H1 (cell line): ENCODE results near the gene PCYT2. TPM values are rescaled to one million over a fixed set of nuclear protein-coding genes. Genes with fewer than 3 reads are reported as not detected.

Experiments used
- CTBP2 ChIP-seq: IDR thresholded peaks from 2 replicates; pipeline ENCODE4 v1.7.0; 2011; ENCODE audit warnings: borderline replicate concordance, mild to moderate bottlenecking, moderate library complexity, mixed read lengths, low read length; ENCODE audit not compliant: insufficient read depth, insufficient read length
- GABPA ChIP-seq: IDR thresholded peaks from 2 replicates; pipeline ENCODE4 v1.6.1; 2011; ENCODE audit warnings: mild to moderate bottlenecking, low read length, moderate library complexity, borderline replicate concordance; ENCODE audit not compliant: insufficient read depth
- HDAC2 ChIP-seq, 2 experiments: fragments of 300-600 bp in 1 of 2; sonication (generic) in 1 of 2; IDR thresholded peaks; 2 replicates each; pipeline ENCODE4 v1.6.1; 2011 to 2012; ENCODE audit warnings: low read depth in 2 of 2, low read length in 2 of 2, mild to moderate bottlenecking in 2 of 2, moderate library complexity in 2 of 2, borderline replicate concordance in 1 of 2, inconsistent platforms in 1 of 2
- JUN ChIP-seq: IDR thresholded peaks from 2 replicates; pipeline ENCODE4 v1.6.1; 2011; ENCODE audit warnings: low read depth, mild to moderate bottlenecking, improper control_type of control experiment, low read length
- JUND ChIP-seq: IDR thresholded peaks from 2 replicates; pipeline ENCODE4 v1.6.1; 2011; ENCODE audit warnings: mild to moderate bottlenecking, improper control_type of control experiment, low read length
- KDM1A ChIP-seq: fragments of 200-600, 300-600 bp; sonication (generic); IDR thresholded peaks from 2 replicates; pipeline ENCODE4 v1.7.1; 2016; ENCODE audit warnings: mild to moderate bottlenecking, low read length, borderline replicate concordance
- KDM4A ChIP-seq: IDR thresholded peaks from one replicate; pipeline ENCODE4 v1.7.1; 2012; ENCODE audit warnings: low read depth, mild to moderate bottlenecking, moderate library complexity, low read length, inconsistent platforms; ENCODE audit not compliant: severe bottlenecking
- MAFK ChIP-seq: IDR thresholded peaks from 2 replicates; pipeline ENCODE4 v1.6.1; 2012; ENCODE audit warnings: low read depth, mild to moderate bottlenecking, improper control_type of control experiment, low read length
- NRF1 ChIP-seq: IDR thresholded peaks from 2 replicates; pipeline ENCODE4 v1.6.1; 2011; ENCODE audit warnings: mild to moderate bottlenecking, low read depth, low read length, improper control_type of control experiment
- POLR2AphosphoS5 ChIP-seq: IDR thresholded peaks from 2 replicates; pipeline ENCODE4 v1.6.1; 2011; ENCODE audit warnings: low read depth, low read length
- SIN3A ChIP-seq, 2 experiments: IDR thresholded peaks in 1 of 2; conservative IDR thresholded peaks in 1 of 2; 2 replicates each; pipeline ENCODE4 v1.6.1; 2011 to 2012; ENCODE audit warnings: low read length in 2 of 2, improper control_type of control experiment in 1 of 2, low read depth in 1 of 2, mild to moderate bottlenecking in 1 of 2
- SIX5 ChIP-seq: IDR thresholded peaks from 2 replicates; pipeline ENCODE4 v1.6.1; 2011; ENCODE audit warnings: mild to moderate bottlenecking, low read depth, low read length
- SP1 ChIP-seq: IDR thresholded peaks from 2 replicates; pipeline ENCODE4 v1.6.1; 2011; ENCODE audit warnings: low read depth, low read length
- SUZ12 ChIP-seq: fragments of 200-600 bp; sonication (generic); IDR thresholded peaks from 2 replicates; pipeline ENCODE4 v1.6.1; 2012; ENCODE audit warnings: mild to moderate bottlenecking, inconsistent platforms, low read length, moderate library complexity, mixed read lengths
- TAF7 ChIP-seq: optimal IDR thresholded peaks from 2 replicates; pipeline ENCODE3; 2011; ENCODE audit warnings: low read depth, mild to moderate bottlenecking, inconsistent platforms, low read length, moderate library complexity, borderline replicate concordance
- YY1 ChIP-seq: IDR thresholded peaks from 2 replicates; pipeline ENCODE4 v1.6.1; 2011; ENCODE audit warnings: low read depth, mild to moderate bottlenecking, low read length
- polyA plus RNA-seq, 7 experiments: library from polyadenylated mRNA; depleted of rRNA in 3 of 7; stranded (reverse) in 5 of 7; unstranded in 2 of 7; fragments of >200 nt in 5 of 7; fragments of 200-250 nt in 2 of 7; gene quantifications; 1 replicate in 5 of 7; 2 replicates in 1 of 7; 4 replicates in 1 of 7; pipeline versions ENCODE4 v1.2.1 to v1.2.3, GENCODE V29; 2011 to 2013; ENCODE audit warnings: missing spikeins in 2 of 7, mixed read lengths in 2 of 7
- total RNA-seq: library from RNA; stranded (reverse); fragmentation: NEBNext Ultra II Directional; extraction: Animal tissue kit (Norgen Biotek cat#: 25700); gene quantifications from 2 replicates; pipeline ENCODE4 v1.2.1, GENCODE V29; 2021
- TF ChIP-seq, protein P1 (sequence below): IDR thresholded peaks from 2 replicates; pipeline ENCODE4 v1.6.1; 2012; ENCODE audit warnings: inconsistent platforms
- TF ChIP-seq, protein P2 (sequence below): IDR thresholded peaks from 2 replicates; pipeline ENCODE4 v1.6.1; 2011; ENCODE audit warnings: low read length, improper control_type of control experiment
- TF ChIP-seq, protein P3 (sequence below): IDR thresholded peaks from 2 replicates; pipeline ENCODE4 v1.6.1; 2012; ENCODE audit warnings: inconsistent platforms
- TF ChIP-seq, protein P4 (sequence below): IDR thresholded peaks from 2 replicates; pipeline ENCODE4 v1.6.1; 2011; ENCODE audit warnings: low read depth, mild to moderate bottlenecking, low read length; ENCODE audit not compliant: insufficient read depth

Gene PCYT2
- total and polyA plus RNA-seq, 2 of the 8 experiments (the other 6 are each of a cell fraction or from before 2014, with no cell fraction given) = 29.9 to 31.3 TPM

DNA sequence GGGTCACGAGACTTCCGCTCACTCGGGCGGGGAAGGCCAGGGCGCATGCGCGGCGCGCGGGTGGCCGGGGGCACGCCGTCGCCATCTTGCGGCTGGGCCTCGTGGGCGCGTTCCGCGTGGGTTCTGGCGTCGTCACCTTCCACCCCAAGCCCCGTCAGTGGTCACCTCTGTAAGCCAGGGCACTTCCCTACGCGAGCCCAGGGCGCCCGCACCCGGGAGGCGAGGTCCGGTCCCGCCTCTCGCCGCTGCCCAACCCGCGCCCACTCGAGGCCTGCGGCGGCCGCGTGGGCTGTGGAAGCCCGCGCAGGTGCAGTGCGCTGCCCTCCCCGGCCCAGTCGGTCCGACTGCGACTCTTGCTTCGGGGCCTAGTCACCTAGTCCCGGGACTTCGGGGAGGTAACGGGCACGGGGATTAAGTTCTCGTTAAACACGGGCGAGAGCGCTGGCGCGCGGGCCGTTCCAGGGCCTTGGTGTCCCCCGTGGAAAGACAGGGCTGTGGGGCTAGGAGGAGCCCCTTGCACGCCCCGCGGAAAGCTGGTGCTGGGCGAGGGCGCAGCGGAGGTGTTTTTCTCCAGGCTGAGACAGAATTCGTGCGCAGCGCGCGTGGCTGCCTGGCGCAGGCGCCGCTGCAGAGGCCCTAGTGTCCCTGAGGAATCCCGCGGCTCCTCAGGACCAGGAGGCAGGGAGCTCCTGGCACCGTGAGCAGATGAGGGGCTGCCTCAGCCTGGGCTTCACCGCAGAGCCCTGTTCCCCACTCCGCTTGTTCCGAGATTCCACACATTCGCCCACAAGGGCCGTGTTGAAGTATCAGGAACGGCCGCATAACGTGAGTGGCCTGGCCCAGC lies 39.6 kb downstream of the PCYT2 start (continued):
- TF ChIP-seq POLR2AphosphoS5 = peak; percentile 78; the same call in 1 of the 2 replicates
- TF ChIP-seq SUZ12 = no peak
- TF ChIP-seq HDAC2 (IDR thresholded peaks at IDR 0.05; ENCODE audit: borderline replicate concordance in 1 of 2, low read depth in 2 of 2, low read length in 2 of 2) = peak in 1 of 2 experiments; percentile 97; a peak in 1 of 4 replicates
- peak; percentile 60 for TF ChIP-seq TAF7
- TF ChIP-seq SIN3A (conservative IDR thresholded peaks at IDR 0.05 in 1 of 2, IDR thresholded peaks at IDR 0.05 in 1 of 2; ENCODE audit: low read depth in 1 of 2, low read length in 2 of 2) = peak in 1 of 2 experiments; percentile 66; a peak in 2 of 4 replicates
- TF ChIP-seq CTBP2 = peak; percentile 27
- peak; percentile 82 for TF ChIP-seq KDM4A
- no peak for TF ChIP-seq SP1
- no peak for TF ChIP-seq MAFK
- TF ChIP-seq JUND = no peak
- TF ChIP-seq YY1 = peak; percentile 89
- no peak for TF ChIP-seq KDM1A
- TF ChIP-seq, protein P1, sequence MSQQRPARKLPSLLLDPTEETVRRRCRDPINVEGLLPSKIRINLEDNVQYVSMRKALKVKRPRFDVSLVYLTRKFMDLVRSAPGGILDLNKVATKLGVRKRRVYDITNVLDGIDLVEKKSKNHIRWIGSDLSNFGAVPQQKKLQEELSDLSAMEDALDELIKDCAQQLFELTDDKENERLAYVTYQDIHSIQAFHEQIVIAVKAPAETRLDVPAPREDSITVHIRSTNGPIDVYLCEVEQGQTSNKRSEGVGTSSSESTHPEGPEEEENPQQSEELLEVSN = peak; percentile 83
- TF ChIP-seq SIX5 = no peak
- TF ChIP-seq, protein P2, sequence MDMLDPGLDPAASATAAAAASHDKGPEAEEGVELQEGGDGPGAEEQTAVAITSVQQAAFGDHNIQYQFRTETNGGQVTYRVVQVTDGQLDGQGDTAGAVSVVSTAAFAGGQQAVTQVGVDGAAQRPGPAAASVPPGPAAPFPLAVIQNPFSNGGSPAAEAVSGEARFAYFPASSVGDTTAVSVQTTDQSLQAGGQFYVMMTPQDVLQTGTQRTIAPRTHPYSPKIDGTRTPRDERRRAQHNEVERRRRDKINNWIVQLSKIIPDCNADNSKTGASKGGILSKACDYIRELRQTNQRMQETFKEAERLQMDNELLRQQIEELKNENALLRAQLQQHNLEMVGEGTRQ = peak; percentile 66
- TF ChIP-seq, protein P3, sequence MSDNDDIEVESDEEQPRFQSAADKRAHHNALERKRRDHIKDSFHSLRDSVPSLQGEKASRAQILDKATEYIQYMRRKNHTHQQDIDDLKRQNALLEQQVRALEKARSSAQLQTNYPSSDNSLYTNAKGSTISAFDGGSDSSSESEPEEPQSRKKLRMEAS = peak; percentile 92
- no peak for TF ChIP-seq JUN
- peak; percentile 76 for TF ChIP-seq NRF1
- TF ChIP-seq GABPA = peak; percentile 68; the same call in 1 of the 2 replicates
- TF ChIP-seq, protein P4, sequence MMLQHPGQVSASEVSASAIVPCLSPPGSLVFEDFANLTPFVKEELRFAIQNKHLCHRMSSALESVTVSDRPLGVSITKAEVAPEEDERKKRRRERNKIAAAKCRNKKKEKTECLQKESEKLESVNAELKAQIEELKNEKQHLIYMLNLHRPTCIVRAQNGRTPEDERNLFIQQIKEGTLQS = 0 out of 2 replicates have a peak, but pooled peaks have one; percentile 13
